Neutrophil (primary cell): ENCODE data around the gene ADGRD1.

ENCODE experiments used
- H3K27ac ChIP-seq: fragments of 200-600 bp; sonication (generic); 2 replicates; pipeline ENCODE4 v1.5.1; 2016; ENCODE audit warnings: mild to moderate bottlenecking, moderate library complexity
- H3K27me3 ChIP-seq: fragments of 200-600 bp; sonication (generic); 2 replicates; pipeline ENCODE4 v1.6.0; 2016; ENCODE audit warnings: mild to moderate bottlenecking
- H3K36me3 ChIP-seq: fragments of 200-600 bp; sonication (generic); 2 replicates; pipeline ENCODE4 v1.5.1; 2017
- H3K4me1 ChIP-seq, 2 experiments: fragments of 200-600 bp in 1 of 2; sonication (generic) in 1 of 2; 1 replicate in 1 of 2; 2 replicates in 1 of 2; pipeline versions ENCODE4 v1.5.1 to v1.6.1; 2013 to 2016; ENCODE audit warnings: low read depth in 1 of 2, low read length in 1 of 2, mild to moderate bottlenecking in 1 of 2, moderate library complexity in 1 of 2; ENCODE audit not compliant: control insufficient read depth in 1 of 2, insufficient read depth in 1 of 2
- H3K4me3 ChIP-seq, 2 experiments: fragments of 200-600 bp in 1 of 2; sonication (generic) in 1 of 2; 1 replicate in 1 of 2; 2 replicates in 1 of 2; pipeline ENCODE4 v1.5.1; 2013 to 2016; ENCODE audit warnings: low read depth in 1 of 2, low read length in 1 of 2, mild to moderate bottlenecking in 1 of 2, moderate library complexity in 1 of 2
- H3K9me3 ChIP-seq: fragments of 200-600 bp; sonication (generic); 2 replicates; pipeline ENCODE4 v1.5.1; 2016
- TF ChIP-seq, protein P1 (sequence below): fragments of 200-600 bp; sonication (generic); IDR thresholded peaks from 2 replicates; pipeline ENCODE4 v1.5.1; 2016; ENCODE audit warnings: antibody characterized with exemption

The ADGRD1 gene

DNA sequence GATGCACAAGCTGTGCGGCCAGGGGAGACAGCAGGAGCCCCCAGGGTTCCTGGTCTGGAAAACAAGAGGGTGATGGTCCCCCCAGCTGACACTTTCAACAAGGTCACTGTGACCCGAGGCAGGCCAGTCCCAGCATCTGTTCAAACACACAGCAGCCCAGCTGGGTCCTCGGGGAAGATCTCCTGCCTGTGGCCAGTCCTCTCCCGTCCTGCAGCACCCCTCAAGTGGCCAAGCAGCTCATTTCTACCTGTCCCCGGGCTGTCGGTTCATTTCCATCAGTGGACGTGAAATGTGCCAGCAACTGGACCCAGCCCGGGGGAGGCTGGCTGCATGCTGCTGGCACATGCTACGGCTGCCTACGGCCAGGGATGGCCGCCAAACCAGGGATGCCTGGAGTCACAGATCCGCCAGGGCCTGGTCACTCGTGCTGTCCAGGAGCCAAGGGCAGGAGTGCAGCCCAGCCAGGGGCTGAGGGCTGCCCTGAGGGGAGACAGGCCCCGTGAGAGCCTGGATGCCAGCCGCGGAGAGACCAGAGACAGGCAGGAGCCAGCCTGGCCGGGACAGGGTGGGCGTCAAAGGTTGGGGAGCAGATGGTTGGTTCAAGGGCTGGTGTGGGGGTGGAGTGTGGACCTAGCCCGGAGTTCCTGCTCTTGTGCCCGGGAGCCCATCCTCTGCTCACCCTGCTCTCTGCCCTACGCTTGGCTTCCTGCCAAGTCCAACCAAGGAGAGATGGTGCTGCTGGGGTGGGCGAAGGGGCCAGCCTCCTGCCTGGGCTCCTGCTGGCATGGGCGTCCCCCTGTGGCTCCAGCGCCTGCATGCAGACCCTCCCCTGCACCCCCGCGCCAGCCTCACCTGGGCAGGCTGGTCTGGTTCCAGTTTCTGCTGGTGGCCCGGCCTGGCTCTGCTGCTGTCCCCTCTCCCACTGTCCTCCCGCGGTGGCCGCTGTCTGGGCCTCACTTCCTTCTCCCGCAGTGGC, 143.8 kb downstream of the ADGRD1 start:
- TF ChIP-seq, protein P1, sequence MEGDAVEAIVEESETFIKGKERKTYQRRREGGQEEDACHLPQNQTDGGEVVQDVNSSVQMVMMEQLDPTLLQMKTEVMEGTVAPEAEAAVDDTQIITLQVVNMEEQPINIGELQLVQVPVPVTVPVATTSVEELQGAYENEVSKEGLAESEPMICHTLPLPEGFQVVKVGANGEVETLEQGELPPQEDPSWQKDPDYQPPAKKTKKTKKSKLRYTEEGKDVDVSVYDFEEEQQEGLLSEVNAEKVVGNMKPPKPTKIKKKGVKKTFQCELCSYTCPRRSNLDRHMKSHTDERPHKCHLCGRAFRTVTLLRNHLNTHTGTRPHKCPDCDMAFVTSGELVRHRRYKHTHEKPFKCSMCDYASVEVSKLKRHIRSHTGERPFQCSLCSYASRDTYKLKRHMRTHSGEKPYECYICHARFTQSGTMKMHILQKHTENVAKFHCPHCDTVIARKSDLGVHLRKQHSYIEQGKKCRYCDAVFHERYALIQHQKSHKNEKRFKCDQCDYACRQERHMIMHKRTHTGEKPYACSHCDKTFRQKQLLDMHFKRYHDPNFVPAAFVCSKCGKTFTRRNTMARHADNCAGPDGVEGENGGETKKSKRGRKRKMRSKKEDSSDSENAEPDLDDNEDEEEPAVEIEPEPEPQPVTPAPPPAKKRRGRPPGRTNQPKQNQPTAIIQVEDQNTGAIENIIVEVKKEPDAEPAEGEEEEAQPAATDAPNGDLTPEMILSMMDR: no peak
- H3K4me3 ChIP-seq: no peak overlapping the region
- no peaks in the 10 kb centered on the region for H3K36me3 ChIP-seq
- no peaks in the 10 kb centered on the region for H3K4me1 ChIP-seq
- H3K27me3 ChIP-seq: peaks cover 11% of the 10 kb centered on the region
- H3K27ac ChIP-seq: no peak overlapping the region
- H3K9me3 ChIP-seq: no peaks in the 10 kb centered on the region

DNA sequence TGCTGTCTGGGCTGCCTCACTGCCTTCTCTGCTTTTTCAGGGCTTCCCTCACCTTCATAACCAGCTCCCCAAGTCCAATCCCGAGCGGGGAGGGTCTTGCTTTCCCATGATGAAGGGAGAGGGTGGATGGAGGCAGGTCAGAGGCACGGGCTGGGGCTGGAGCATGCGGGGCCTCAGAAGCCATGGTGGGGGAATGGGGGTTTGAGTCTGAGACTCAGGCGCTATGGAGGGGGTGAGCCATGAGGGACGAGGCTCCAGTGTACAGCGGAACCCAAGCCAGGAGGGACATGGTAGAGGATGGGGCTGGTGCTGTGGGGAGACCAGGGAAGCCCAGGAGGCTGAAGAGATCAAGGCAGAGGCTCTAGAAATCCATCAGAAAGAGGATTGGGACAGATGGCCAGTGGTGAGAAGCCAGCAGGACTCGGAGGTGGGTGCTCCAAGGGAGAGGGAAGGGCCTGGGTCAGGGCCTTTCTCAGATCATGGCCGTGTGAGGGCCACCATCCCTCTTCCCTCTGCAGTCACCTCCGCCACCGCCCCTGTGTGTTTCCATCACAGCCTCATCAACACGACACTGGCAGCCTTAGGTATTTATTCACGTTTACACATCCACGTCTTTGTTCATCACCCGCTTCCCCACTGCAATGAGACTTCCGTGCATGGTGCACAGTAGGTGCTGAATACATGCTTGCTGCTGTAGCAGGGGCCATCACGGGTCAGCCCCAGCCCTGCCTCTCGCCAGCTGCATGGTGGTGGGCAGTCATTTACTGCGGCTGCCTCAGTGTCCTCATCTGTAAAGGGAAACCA, 144.7 kb downstream of the ADGRD1 start:
- no peak overlapping the region for H3K4me3 ChIP-seq
- no peaks in the 10 kb centered on the region for H3K4me1 ChIP-seq
- no peak overlapping the region for H3K27ac ChIP-seq
- no peaks in the 10 kb centered on the region for H3K9me3 ChIP-seq
- TF ChIP-seq, protein P1: no peak
- no peaks in the 10 kb centered on the region for H3K36me3 ChIP-seq
- peaks cover 2% of the 10 kb centered on the region for H3K27me3 ChIP-seq

- TF ChIP-seq, protein P1: no peak
- Histone ChIP-seq H3K27me3 (no peaks in the 10 kb centered on the region), H3K36me3 (no peaks in the 10 kb centered on the region)
Observed at GRCh38 chr12:131100031-131100674, 146.4 kb downstream of the ADGRD1 start.

GRCh38 chr12:131101006-131101405, 147.3 kb downstream of the ADGRD1 start:
- Histone ChIP-seq H3K9me3 (no peaks in the 10 kb centered on the region), H3K27me3 (peaks cover 6% of the 10 kb centered on the region), H3K4me3 (no peak overlapping the region), H3K4me1 (no peaks in the 10 kb centered on the region), H3K36me3 (no peaks in the 10 kb centered on the region), H3K27ac (no peak overlapping the region)
- TF ChIP-seq, protein P1: no peak

More at GRCh38 chr12:131100031-131100674, 146.4 kb downstream of the ADGRD1 start:
- Histone ChIP-seq H3K27ac (no peak overlapping the region), H3K4me1 (no peaks in the 10 kb centered on the region), H3K9me3 (no peaks in the 10 kb centered on the region), H3K4me3 (no peak overlapping the region)

GRCh38 chr12:131101703-131102492, 148.2 kb downstream of the ADGRD1 start:
- peaks cover 15% of the 10 kb centered on the region for H3K27me3 ChIP-seq
- H3K36me3 ChIP-seq: no peaks in the 10 kb centered on the region
- no peaks in the 10 kb centered on the region for H3K4me1 ChIP-seq
- H3K27ac ChIP-seq: no peak overlapping the region
- H3K4me3 ChIP-seq: no peak overlapping the region
- TF ChIP-seq, protein P1: no peak
- no peaks in the 10 kb centered on the region for H3K9me3 ChIP-seq
